Stomach (tissue), 9 donors: ENCODE results near the gene DIS3L2. TPM values are rescaled to one million over a fixed set of nuclear protein-coding genes. Genes with fewer than 3 reads are reported as not detected.
"Not testable (repeated sequence)": the region's sequence is repeated elsewhere in the genome, so short reads cannot be mapped to it uniquely, and the experiment has no call there.

Source experiments
- DNase-seq, 2 donors: peaks; one replicate each; pipeline versions ENCODE4 v3.0.0 to v3.0.0-alpha.2; 2013 to 2019
- H3K27ac ChIP-seq, 5 donors: fragments of 200-600 bp in 4 of 5; sonication (generic) in 4 of 5; one replicate each; pipeline ENCODE4 v1.5.1; 2013 to 2019; ENCODE audit warnings: mild to moderate bottlenecking in 1 of 5, moderate library complexity in 1 of 5
- H3K27me3 ChIP-seq, 3 donors: fragments of 200-600 bp; sonication (generic); one replicate each; pipeline ENCODE4 v1.5.1; 2017 to 2019; ENCODE audit warnings: mixed run types in 1 of 3
- H3K36me3 ChIP-seq, 4 donors: fragments of 200-600 bp; sonication (generic); 1 replicate in 3 of 4; 2 replicates in 1 of 4; pipeline ENCODE4 v1.5.1; 2016 to 2019
- H3K4me1 ChIP-seq, 4 donors: fragments of 200-600 bp; sonication (generic); one replicate each; pipeline ENCODE4 v1.5.1; 2016 to 2019
- H3K4me3 ChIP-seq, 4 donors: fragments of 200-600 bp; sonication (generic) in 3 of 4; one replicate each; pipeline ENCODE4 v1.5.1; 2016 to 2019; ENCODE audit warnings: mild to moderate bottlenecking in 1 of 4
- H3K9me3 ChIP-seq, 4 donors: fragments of 200-600 bp; sonication (generic); one replicate each; pipeline ENCODE4 v1.5.1; 2016 to 2019
- CTCF ChIP-seq, 7 experiments: fragments of 450-650 bp in 4 of 7; fragments of 200-600 bp in 3 of 7; sonication (generic) in 3 of 7; IDR thresholded peaks; one replicate each; pipeline ENCODE4 v1.5.1; 2016 to 2019; ENCODE audit warnings: antibody characterized with exemption in 7 of 7, control low read depth in 2 of 7, mild to moderate bottlenecking in 1 of 7
- EP300 ChIP-seq: sonication (generic); formaldehyde crosslinking; IDR thresholded peaks from one replicate; pipeline ENCODE4 v1.6.1; 2017; ENCODE audit warnings: antibody characterized with exemption
- POLR2A ChIP-seq, 4 donors: fragments of 450-650 bp; IDR thresholded peaks; one replicate each; pipeline ENCODE4 v1.6.1; 2016; ENCODE audit warnings: antibody characterized with exemption in 4 of 4, control low read depth in 2 of 4, mild to moderate bottlenecking in 1 of 4, moderate library complexity in 1 of 4
- POLR2AphosphoS5 ChIP-seq, 3 donors: sonication (generic); formaldehyde crosslinking; IDR thresholded peaks; one replicate each; pipeline ENCODE4 v1.6.1; 2016; ENCODE audit warnings: antibody characterized with exemption in 3 of 3
- WGBS, 5 donors: extraction: QIAGEN DNeasy Blood & Tissue Kit in 3 of 5; methylation state at CpG; one replicate each; pipeline versions ENCODE4 v1.1.5 to v1.1.7; 2013 to 2018; 5-methylcytosine and 5-hydroxymethylcytosine counted together
- intact Hi-C: fragments of 100-400 bp; cut with DNase I; formaldehyde crosslinking; loops from one replicate; pipeline ENCODE4 v1.15.1; 2023; ENCODE audit warnings: low total_unique reads
- polyA plus RNA-seq, 3 donors: library from polyadenylated mRNA; stranded (reverse); fragments of 200-250 nt; gene quantifications; one replicate each; pipeline ENCODE4 v1.2.3, GENCODE V29; 2013
- total RNA-seq, 5 donors: library from RNA; depleted of rRNA; stranded (reverse); fragments of >200 nt; gene quantifications; one replicate each; pipeline versions ENCODE4 v1.1.0 to v1.2.3, GENCODE V29; 2014 to 2016
- donor health status: healthy with polysubstance abuse.
- donor health status: Bipolar disorder and iron deficiency.
- donor health status: healthy.

DIS3L2 gene
- total and polyA plus RNA-seq, 8 donors = 10.4 to 124 (median 26.8) TPM

GRCh38 chr2:232170396-232170795, 208.9 kb downstream of the DIS3L2 start:
- H3K27me3 ChIP-seq = no peaks in the 10 kb centered on the region
- peak in 1 of 2 donors; percentile 22 for DNase-seq
- 53 to 71% (median 56%) methylated on average over 2 of the region's 2 CpGs for WGBS, 5 donors
- no peak for TF ChIP-seq EP300
- no peak for TF ChIP-seq POLR2A (IDR thresholded peaks at IDR 0.05)
- TF ChIP-seq POLR2AphosphoS5 (IDR thresholded peaks at IDR 0.05) = no peak
- TF ChIP-seq CTCF (IDR thresholded peaks at IDR 0.05) = no peak
- intact Hi-C loops = no loop called here
- no peaks in the 10 kb centered on the region for H3K9me3 ChIP-seq
- H3K36me3 ChIP-seq = peaks cover 0 to 18% (median 14%) of the 10 kb centered on the region in 4 donors
- no peak overlapping the region for H3K27ac ChIP-seq
- peaks cover 0 to 7% (median 2%) of the 10 kb centered on the region in 4 donors for H3K4me1 ChIP-seq
- no peak overlapping the region for H3K4me3 ChIP-seq

GRCh38 chr2:232174662-232175061, 213.1 kb downstream of the DIS3L2 start:
- Histone ChIP-seq H3K27ac (no peak overlapping the region), H3K27me3 (no peaks in the 10 kb centered on the region), H3K4me3 (no peak overlapping the region), H3K36me3 (peaks cover 0 to 9% (median 4%) of the 10 kb centered on the region in 4 donors), H3K9me3 (no peaks in the 10 kb centered on the region), H3K4me1 (peaks cover 0 to 7% (median 2%) of the 10 kb centered on the region in 4 donors)
- no peak for DNase-seq
- no peak for TF ChIP-seq POLR2AphosphoS5 (IDR thresholded peaks at IDR 0.05)
- TF ChIP-seq CTCF (IDR thresholded peaks at IDR 0.05) = no peak
- no peak for TF ChIP-seq EP300
- no peak for TF ChIP-seq POLR2A (IDR thresholded peaks at IDR 0.05)
- WGBS, 5 donors = 82 to 94% (median 89%) methylated on average over 4 of the region's 4 CpGs
- intact Hi-C loops = no loop called here

- H3K27me3 ChIP-seq, H3K27ac ChIP-seq, H3K4me1 ChIP-seq, H3K9me3 ChIP-seq, intact Hi-C loops, H3K4me3 ChIP-seq, H3K36me3 ChIP-seq, DNase-seq: not testable (repeated sequence)
- 95 to 99% (median 97%) methylated on average over 4 to 5 of the region's 5 CpGs for WGBS, 5 donors
These were observed 215.1 kb downstream of the DIS3L2 start for GRCh38 chr2:232176587-232176986.

- TF ChIP-seq EP300 = no peak
- no peak for TF ChIP-seq POLR2AphosphoS5 (IDR thresholded peaks at IDR 0.05)
- TF ChIP-seq POLR2A (IDR thresholded peaks at IDR 0.05) = no peak
- no peak for TF ChIP-seq CTCF (IDR thresholded peaks at IDR 0.05)
- 73 to 84% (median 83%) methylated on average over 2 of the region's 2 CpGs for WGBS, 5 donors
These were observed 221.8 kb downstream of the DIS3L2 start for GRCh38 chr2:232183279-232183678.

GRCh38 chr2:232184346-232184745, 222.8 kb downstream of the DIS3L2 start:
- TF ChIP-seq CTCF (IDR thresholded peaks at IDR 0.05) (no peak), POLR2A (IDR thresholded peaks at IDR 0.05) (no peak), POLR2AphosphoS5 (IDR thresholded peaks at IDR 0.05) (no peak), EP300 (no peak)
- WGBS, 5 donors = 96 to 98% (median 97%) methylated on average over 6 of the region's 6 CpGs

More at GRCh38 chr2:232183279-232183678, 221.8 kb downstream of the DIS3L2 start:
- DNase-seq = no peak
- intact Hi-C loops = no loop called here
- Histone ChIP-seq H3K4me3 (no peak overlapping the region), H3K9me3 (no peaks in the 10 kb centered on the region), H3K27me3 (no peaks in the 10 kb centered on the region), H3K27ac (no peak overlapping the region), H3K36me3 (no peaks in the 10 kb centered on the region), H3K4me1 (no peaks in the 10 kb centered on the region)

More at GRCh38 chr2:232184346-232184745, 222.8 kb downstream of the DIS3L2 start:
- Histone ChIP-seq H3K9me3 (no peaks in the 10 kb centered on the region), H3K36me3 (no peaks in the 10 kb centered on the region), H3K4me3 (no peak overlapping the region), H3K27me3 (no peaks in the 10 kb centered on the region), H3K4me1 (no peaks in the 10 kb centered on the region), H3K27ac (no peak overlapping the region)
- intact Hi-C loops = no loop called here
- DNase-seq = no peak
